A673 (cell line): ENCODE measurements around the gene GTF3C5.

Experiments used
- CTCF ChIP-seq: fragments of 300-800, 200-600 bp; sonication (generic); conservative IDR thresholded peaks from 2 replicates; pipeline ENCODE4 v1.5.1; 2017; ENCODE audit warnings: low read depth, mild to moderate bottlenecking, antibody characterized with exemption, low read length, moderate library complexity, mixed read lengths
- EZH2 ChIP-seq: fragments of 200-600 bp; sonication (generic); IDR thresholded peaks from 2 replicates; pipeline ENCODE4 v1.6.1; 2017; ENCODE audit warnings: borderline replicate concordance, low read depth, mild to moderate bottlenecking, mixed read lengths, antibody characterized with exemption, low read length; ENCODE audit not compliant: poor library complexity, severe bottlenecking

GRCh38 chr9:133004999-133005760 is 25.6 kb upstream of the GTF3C5 start:
- no peak for TF ChIP-seq CTCF
- no peak for TF ChIP-seq EZH2
